Mesenchymal stem cell (in vitro differentiated cells and primary cell): ENCODE results near the gene FAAH2.

Experiments
- DNase-seq: peaks from one replicate; pipeline ENCODE4 v3.0.0-alpha.2; 2013
- H2AFZ ChIP-seq: one replicate; pipeline ENCODE4 v1.6.1; 2013; ENCODE audit warnings: low read depth, mild to moderate bottlenecking, control low read depth, inconsistent platforms, low read length, moderate library complexity
- H2AK5ac ChIP-seq: 2 replicates; pipeline ENCODE4 v1.6.1; 2013; ENCODE audit warnings: low read length, moderate library complexity, mild to moderate bottlenecking, inconsistent platforms; ENCODE audit not compliant: severe bottlenecking
- H2BK120ac ChIP-seq: one replicate; pipeline ENCODE4 v1.6.1; 2013; ENCODE audit warnings: low read depth, mild to moderate bottlenecking, inconsistent platforms, low read length, moderate library complexity
- H2BK12ac ChIP-seq, 2 experiments: one replicate each; pipeline ENCODE4 v1.6.1; 2013; ENCODE audit warnings: inconsistent platforms in 2 of 2, low read length in 2 of 2, mild to moderate bottlenecking in 2 of 2, moderate library complexity in 2 of 2, control low read depth in 1 of 2
- H2BK15ac ChIP-seq: one replicate; pipeline ENCODE4 v1.6.1; 2013; ENCODE audit warnings: mild to moderate bottlenecking, low read depth, inconsistent platforms; ENCODE audit not compliant: poor library complexity, severe bottlenecking
- H2BK5ac ChIP-seq: 2 replicates; pipeline ENCODE4 v1.6.1; 2013; ENCODE audit warnings: low read depth, mild to moderate bottlenecking, low read length, control low read depth, inconsistent platforms; ENCODE audit not compliant: poor library complexity, severe bottlenecking
- H3K14ac ChIP-seq, 2 experiments: one replicate each; pipeline ENCODE4 v1.6.1; 2013; ENCODE audit warnings: inconsistent platforms in 2 of 2, low read length in 2 of 2, control low read depth in 1 of 2, mild to moderate bottlenecking in 1 of 2, moderate library complexity in 1 of 2
- H3K18ac ChIP-seq, 2 experiments: one replicate each; pipeline ENCODE4 v1.6.1; 2013; ENCODE audit warnings: inconsistent platforms in 2 of 2, low read length in 2 of 2, control low read depth in 1 of 2, low read depth in 1 of 2, mild to moderate bottlenecking in 1 of 2
- H3K23ac ChIP-seq, 2 experiments: one replicate each; pipeline ENCODE4 v1.6.1; 2013; ENCODE audit warnings: inconsistent platforms in 2 of 2, low read length in 2 of 2, mild to moderate bottlenecking in 2 of 2, moderate library complexity in 2 of 2, control low read depth in 1 of 2
- H3K27ac ChIP-seq: 2 replicates; pipeline ENCODE4 v1.5.1; 2013; ENCODE audit warnings: mild to moderate bottlenecking, moderate library complexity, low read length, control low read depth, inconsistent platforms; ENCODE audit not compliant: poor library complexity, severe bottlenecking
- H3K27me3 ChIP-seq, 2 experiments: 2 replicates each; pipeline versions ENCODE4 v1.6.1 to v1.7.0; 2013; ENCODE audit warnings: low read length in 2 of 2, mild to moderate bottlenecking in 2 of 2, moderate library complexity in 2 of 2, control low read depth in 1 of 2, inconsistent platforms in 1 of 2; ENCODE audit not compliant: control insufficient read depth in 1 of 2, insufficient read depth in 1 of 2
- H3K36me3 ChIP-seq, 2 experiments: 2 replicates each; pipeline versions ENCODE4 v1.6.1 to v1.7.0; 2013; ENCODE audit warnings: low read length in 2 of 2, control low read depth in 1 of 2, inconsistent platforms in 1 of 2, low read depth in 1 of 2, mild to moderate bottlenecking in 1 of 2; ENCODE audit not compliant: insufficient read depth in 2 of 2, control insufficient read depth in 1 of 2
- H3K4ac ChIP-seq, 2 experiments: one replicate each; pipeline ENCODE4 v1.6.1; 2013; ENCODE audit warnings: inconsistent platforms in 2 of 2, low read length in 2 of 2, mild to moderate bottlenecking in 2 of 2, moderate library complexity in 2 of 2, control low read depth in 1 of 2, low read depth in 1 of 2
- H3K4me1 ChIP-seq: 2 replicates; pipeline ENCODE4 v1.6.1; 2013; ENCODE audit warnings: low read depth, low read length, control low read depth; ENCODE audit not compliant: control insufficient read depth, insufficient read depth
- H3K4me2 ChIP-seq: 2 replicates; pipeline ENCODE4 v1.6.1; 2013; ENCODE audit warnings: low read length, mild to moderate bottlenecking, inconsistent platforms; ENCODE audit not compliant: poor library complexity, severe bottlenecking
- H3K4me3 ChIP-seq, 2 experiments: 2 replicates each; pipeline versions ENCODE4 v1.5.1 to v1.7.0; 2013; ENCODE audit warnings: low read length in 2 of 2, mild to moderate bottlenecking in 2 of 2, control low read depth in 1 of 2, low read depth in 1 of 2; ENCODE audit not compliant: insufficient read depth in 1 of 2
- H3K79me1 ChIP-seq: replicated peaks from 2 replicates; pipeline ENCODE4 v1.6.1; 2013; ENCODE audit warnings: mild to moderate bottlenecking, control low read depth, low read length, inconsistent platforms; ENCODE audit not compliant: poor library complexity, severe bottlenecking
- H3K9ac ChIP-seq: 2 replicates; pipeline ENCODE4 v1.7.0; 2013; ENCODE audit warnings: mild to moderate bottlenecking, low read length, moderate library complexity
- H3K9me3 ChIP-seq: 2 replicates; pipeline ENCODE4 v1.7.0; 2013; ENCODE audit warnings: mild to moderate bottlenecking, low read length; ENCODE audit not compliant: control insufficient read depth
- H4K8ac ChIP-seq: one replicate; pipeline ENCODE4 v1.6.1; 2013; ENCODE audit warnings: inconsistent platforms, mild to moderate bottlenecking, low read length, moderate library complexity
- H4K91ac ChIP-seq: one replicate; pipeline ENCODE4 v1.6.1; 2013; ENCODE audit warnings: mild to moderate bottlenecking, low read length, inconsistent platforms
- WGBS: methylation state at CpG from one replicate; pipeline ENCODE4 v1.1.7; 2013; ENCODE audit warnings: mixed read lengths; 5-methylcytosine and 5-hydroxymethylcytosine counted together

FAAH2 gene

DNA sequence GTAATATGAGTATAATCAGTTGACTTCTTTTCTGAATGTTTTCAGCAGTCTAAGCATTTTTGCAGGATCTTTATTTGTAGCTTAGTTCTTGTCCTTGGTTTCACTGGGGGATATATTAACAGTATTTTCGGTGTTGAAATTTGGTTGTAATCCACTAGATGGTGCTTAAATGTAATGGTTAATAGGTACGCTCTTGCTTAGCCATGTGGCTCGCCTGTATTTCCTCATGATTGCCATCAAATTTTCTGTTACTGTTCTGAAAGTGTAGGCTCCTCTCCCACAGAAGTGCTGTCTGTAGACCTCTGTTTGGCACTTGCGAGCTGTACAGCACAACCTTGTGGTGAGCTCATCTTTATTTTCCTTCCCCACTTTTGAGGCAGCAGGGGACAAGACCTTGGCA, 3.9 kb upstream of the FAAH2 start:
- Histone ChIP-seq H3K23ac (no peak overlapping the region), H3K14ac (no peak overlapping the region), H3K27ac (no peak overlapping the region), H3K4me1 (no peaks in the 10 kb centered on the region), H3K4me3 (no peak overlapping the region), H3K18ac (no peak overlapping the region), H2BK15ac (no peak overlapping the region), H3K27me3 (no peaks in the 10 kb centered on the region), H2AK5ac (no peak overlapping the region), H3K36me3 (no peaks in the 10 kb centered on the region), H3K9me3 (peaks cover 9% of the 10 kb centered on the region), H3K4ac (no peak overlapping the region), H3K4me2 (no peak overlapping the region), H2BK120ac (no peak overlapping the region), H4K8ac (no peak overlapping the region), H2BK12ac (no peak overlapping the region), H4K91ac (no peak overlapping the region), H2AFZ (no peak overlapping the region), H2BK5ac (no peak overlapping the region), H3K79me1 (no peaks in the 10 kb centered on the region), H3K9ac (no peak overlapping the region)
- no peak for DNase-seq
- 70% methylated on average over 4 of the region's 4 CpGs for WGBS

DNA sequence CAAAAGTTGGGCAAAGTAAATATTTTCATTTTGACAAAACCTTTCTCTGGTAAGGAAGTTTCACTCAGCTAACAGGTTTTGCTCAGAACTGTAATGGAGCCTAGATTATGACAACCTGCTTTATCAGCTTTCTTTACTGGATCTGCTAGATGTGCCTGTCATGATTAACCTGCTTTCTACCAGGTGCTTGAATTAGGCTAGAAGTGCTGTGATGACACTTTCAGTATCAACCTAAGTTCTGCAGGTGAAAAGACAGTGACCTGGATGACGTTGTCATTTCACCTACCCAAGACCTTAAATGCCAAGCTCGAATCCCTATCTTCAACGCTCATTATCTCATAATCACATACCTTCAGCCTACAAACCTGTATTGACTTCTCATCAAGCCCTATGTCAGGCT, 1.5 kb upstream of the FAAH2 start:
- Histone ChIP-seq H3K36me3 (no peaks in the 10 kb centered on the region), H3K23ac (no peak overlapping the region), H3K4me1 (no peaks in the 10 kb centered on the region), H3K79me1 (no peaks in the 10 kb centered on the region), H4K91ac (no peak overlapping the region), H2BK120ac (no peak overlapping the region), H3K9me3 (peaks cover 8% of the 10 kb centered on the region), H2BK12ac (no peak overlapping the region), H3K4me3 (no peak overlapping the region), H3K4ac (no peak overlapping the region), H2AFZ (no peak overlapping the region), H3K27me3 (no peaks in the 10 kb centered on the region), H2AK5ac (no peak overlapping the region), H3K18ac (no peak overlapping the region), H4K8ac (no peak overlapping the region), H3K4me2 (no peak overlapping the region), H2BK5ac (no peak overlapping the region), H3K9ac (no peak overlapping the region), H3K14ac (no peak overlapping the region), H3K27ac (no peak overlapping the region), H2BK15ac (no peak overlapping the region)
- DNase-seq, result no peak
- 69% methylated on average over 2 of the region's 3 CpGs for WGBS

DNA sequence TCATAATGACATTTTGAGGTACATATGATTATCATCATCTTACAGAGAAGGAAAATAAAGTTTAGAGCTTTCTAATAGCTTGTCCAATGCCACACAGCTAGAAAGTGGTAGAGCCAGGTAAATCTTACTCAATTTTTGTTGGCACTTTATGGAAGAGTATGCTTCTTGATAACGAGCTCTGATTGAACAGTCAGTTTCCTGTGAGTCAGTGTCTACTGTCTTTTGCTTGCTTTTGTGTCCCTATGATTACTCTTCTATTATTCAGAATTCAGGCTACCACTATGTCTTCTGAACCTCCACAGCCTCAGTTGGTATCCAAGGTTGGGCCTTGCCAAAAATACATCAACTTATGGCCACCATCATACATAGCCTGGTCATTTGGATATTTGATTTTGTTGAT, 2.6 kb downstream of the FAAH2 start:
- no peak for DNase-seq
- Histone ChIP-seq H3K9ac (no peak overlapping the region), H4K8ac (no peak overlapping the region), H3K4ac (no peak overlapping the region), H3K4me3 (no peak overlapping the region), H3K4me2 (no peak overlapping the region), H3K79me1 (no peaks in the 10 kb centered on the region), H3K18ac (no peak overlapping the region), H3K27me3 (no peaks in the 10 kb centered on the region), H3K4me1 (no peaks in the 10 kb centered on the region), H3K27ac (no peak overlapping the region), H2BK12ac (no peak overlapping the region), H3K36me3 (no peaks in the 10 kb centered on the region), H3K14ac (no peak overlapping the region), H2AFZ (no peak overlapping the region), H3K23ac (no peak overlapping the region), H2BK5ac (no peak overlapping the region), H2BK15ac (no peak overlapping the region), H4K91ac (no peak overlapping the region), H2BK120ac (no peak overlapping the region), H2AK5ac (no peak overlapping the region), H3K9me3 (peaks cover 11% of the 10 kb centered on the region)
- no CpG with 5 or more reads among the region's 1 CpG for WGBS

DNA sequence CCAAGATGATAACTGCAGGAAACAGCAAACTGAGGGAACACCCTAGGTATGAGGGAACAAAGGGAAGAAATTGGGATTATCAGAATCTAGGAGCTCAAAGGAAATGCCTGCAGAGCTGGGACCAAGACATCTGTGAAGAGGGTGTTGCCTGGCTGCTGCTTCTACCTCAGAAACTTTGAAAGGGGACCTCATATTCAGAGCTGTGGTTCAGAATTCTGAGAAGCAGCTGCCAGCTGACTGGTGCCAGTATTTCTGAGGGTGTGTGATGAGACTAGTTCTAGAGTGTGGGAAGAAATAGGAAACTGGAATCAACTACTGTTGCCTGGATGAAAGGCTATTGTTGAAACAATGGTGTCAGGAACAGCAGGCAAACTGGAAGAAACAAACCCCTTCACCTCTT, 8.5 kb downstream of the FAAH2 start:
- H3K4me3 ChIP-seq, result no peak overlapping the region
- H3K4me2 ChIP-seq, result no peak overlapping the region
- H2BK120ac ChIP-seq, result no peak overlapping the region
- H3K23ac ChIP-seq, result no peak overlapping the region
- no peak overlapping the region for H2AFZ ChIP-seq
- H3K79me1 ChIP-seq, result no peaks in the 10 kb centered on the region
- no peak overlapping the region for H2BK15ac ChIP-seq
- H3K9me3 ChIP-seq, result peaks cover 5% of the 10 kb centered on the region
- H2BK5ac ChIP-seq, result no peak overlapping the region
- H3K36me3 ChIP-seq, result no peaks in the 10 kb centered on the region
- no peaks in the 10 kb centered on the region for H3K4me1 ChIP-seq
- H4K91ac ChIP-seq, result no peak overlapping the region
- H3K9ac ChIP-seq, result no peak overlapping the region
- H4K8ac ChIP-seq, result no peak overlapping the region
- no peak overlapping the region for H2BK12ac ChIP-seq
- H3K14ac ChIP-seq, result no peak overlapping the region
- no peak overlapping the region for H3K18ac ChIP-seq
- no peaks in the 10 kb centered on the region for H3K27me3 ChIP-seq
- no peak for DNase-seq
- H3K27ac ChIP-seq, result no peak overlapping the region
- H3K4ac ChIP-seq, result no peak overlapping the region
- H2AK5ac ChIP-seq, result no peak overlapping the region
